Brain pericyte (primary cell): ENCODE data around the gene PRKN.

ENCODE experiments used
- DNase-seq: peaks from one replicate; pipeline ENCODE4 v3.0.0-alpha.2; 2012; ENCODE audit warnings: low read depth, low spot score

PRKN gene

DNA sequence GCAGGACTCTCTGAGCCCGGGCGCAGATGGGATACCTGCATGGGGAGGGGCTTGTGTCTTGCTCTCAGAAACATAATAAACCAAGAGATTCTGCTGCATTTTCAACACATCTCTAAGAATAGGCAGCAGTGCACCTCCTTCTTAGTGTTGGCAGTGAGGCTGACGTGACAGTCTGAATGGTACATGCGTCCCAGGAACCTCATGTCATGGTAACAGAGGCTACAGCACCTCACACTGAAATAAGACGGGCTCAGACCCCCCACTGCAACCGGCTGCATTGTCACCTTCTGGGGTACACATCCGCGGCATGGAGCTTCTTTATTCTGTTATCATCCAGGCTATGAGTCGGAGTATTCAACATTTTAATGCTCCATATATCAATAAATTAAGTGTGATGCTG is 1056.4 kb downstream of the PRKN start:
- DNase-seq: no peak

DNA sequence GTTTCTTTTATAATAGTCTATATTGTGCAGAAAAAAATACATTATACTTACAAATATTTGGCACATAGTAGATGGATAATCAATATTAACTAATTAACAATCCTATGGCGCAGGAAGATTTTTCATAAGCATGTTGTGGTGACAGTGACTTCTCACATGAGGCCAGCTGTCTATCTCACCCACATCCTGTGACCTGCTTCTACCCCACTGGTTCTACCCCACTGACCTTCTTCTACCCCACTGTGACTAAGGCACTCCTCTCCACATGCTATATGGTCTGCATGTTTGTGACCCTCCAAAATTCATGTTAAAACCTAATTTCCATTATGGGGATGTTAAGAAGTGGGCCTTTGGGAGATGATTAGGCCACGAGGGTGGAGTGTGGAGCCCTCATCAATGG is 1058.9 kb downstream of the PRKN start:
- no peak for DNase-seq

DNA sequence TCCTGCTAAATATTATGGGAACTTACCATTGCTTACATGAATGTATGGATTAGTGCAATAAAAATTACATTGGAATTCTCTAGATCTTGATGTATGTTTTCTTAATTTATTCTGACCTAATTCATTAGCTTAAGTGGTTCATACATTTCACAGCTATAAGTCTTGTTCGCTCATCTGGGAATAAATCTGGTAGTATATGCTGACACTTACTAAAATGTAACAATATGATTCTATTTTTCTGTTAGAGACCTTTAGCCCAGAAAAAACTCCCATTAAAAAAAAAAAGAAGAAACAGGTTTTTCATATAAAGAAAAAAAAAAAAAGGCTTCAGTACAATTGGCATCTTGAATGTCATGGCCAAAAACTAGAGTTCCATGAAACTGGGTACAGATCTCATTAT is 1059.6 kb downstream of the PRKN start:
- no peak for DNase-seq

DNA sequence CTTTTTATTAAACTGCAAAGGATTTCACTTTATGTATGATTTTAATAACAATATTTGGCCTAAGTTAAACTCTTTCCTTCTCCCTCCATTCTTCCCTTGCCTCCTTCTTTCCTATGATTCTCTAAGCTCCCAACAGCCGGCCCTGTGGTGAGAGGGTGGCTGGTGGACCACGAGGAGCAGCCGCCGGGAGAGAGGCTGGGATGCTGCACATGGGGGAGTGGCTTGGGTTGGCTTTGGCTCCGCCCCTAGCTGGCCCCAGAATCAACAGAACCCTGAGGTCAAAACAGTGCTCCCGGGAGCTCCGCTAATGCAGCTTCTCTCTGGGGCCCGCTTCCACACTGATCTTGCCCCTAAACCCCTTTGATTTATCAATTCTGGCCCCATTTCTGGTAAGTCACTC is 1063.9 kb downstream of the PRKN start:
- DNase-seq: no peak

DNA sequence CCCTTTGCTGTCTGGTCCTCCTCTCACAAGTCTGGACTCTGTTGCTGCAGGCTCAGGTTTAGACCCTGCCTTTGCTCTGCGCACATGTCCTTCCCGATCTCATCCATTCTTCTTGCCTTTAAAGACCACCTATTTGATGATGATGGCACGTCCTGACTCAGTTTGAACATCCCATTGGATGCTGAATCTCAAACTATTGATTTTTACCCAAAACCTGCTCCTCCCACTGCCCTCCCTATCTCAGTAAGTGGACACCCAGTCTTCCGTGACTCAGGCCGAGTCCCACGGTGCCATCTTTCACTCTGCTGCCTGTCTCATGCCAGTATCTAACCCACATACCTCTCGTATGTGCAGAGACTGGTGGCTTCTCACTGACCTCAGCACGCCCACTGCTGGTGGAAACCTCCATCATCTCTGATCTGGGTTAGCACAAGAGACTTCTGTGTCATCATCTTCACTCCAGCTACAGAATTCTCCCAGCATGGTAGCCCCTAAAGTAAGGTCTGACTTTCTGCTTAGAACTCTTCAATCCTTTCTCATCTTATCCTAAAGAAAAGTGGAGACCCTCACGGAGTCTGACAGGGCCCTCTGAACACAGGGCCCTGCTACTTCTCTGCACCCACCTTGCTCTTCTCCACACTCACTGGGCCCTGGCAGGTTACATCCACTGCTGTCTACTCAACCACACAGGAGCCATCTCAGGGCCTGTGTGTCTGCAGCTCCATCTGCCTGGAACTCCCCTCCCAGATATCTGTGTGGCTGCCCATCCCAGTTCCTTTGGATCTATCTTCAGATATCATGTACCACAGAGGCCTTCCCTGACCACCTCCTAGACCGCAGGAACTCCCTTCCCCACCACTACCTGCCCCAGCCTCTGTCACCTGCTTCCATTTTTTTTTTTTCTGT is 1066.6 kb downstream of the PRKN start:
- no peak for DNase-seq

DNA sequence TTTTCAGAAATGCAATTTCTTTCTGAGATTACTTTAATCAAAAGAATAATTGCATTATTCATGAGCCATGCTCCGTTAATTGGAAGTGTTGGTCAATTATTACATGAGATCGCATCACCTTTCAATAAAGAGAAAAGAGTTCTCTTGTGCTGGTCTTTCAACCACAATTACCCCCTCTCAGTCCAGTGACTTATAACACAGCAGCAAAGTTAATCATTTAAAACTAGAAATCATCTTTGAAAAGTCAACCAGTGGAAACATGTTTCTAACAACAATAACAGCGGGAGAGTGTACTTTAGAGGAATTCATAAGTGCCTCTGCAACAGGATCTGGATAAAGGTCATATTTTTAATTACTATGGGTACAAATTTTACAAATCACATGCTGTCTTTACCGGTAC is 1069.4 kb downstream of the PRKN start:
- no peak for DNase-seq

DNA sequence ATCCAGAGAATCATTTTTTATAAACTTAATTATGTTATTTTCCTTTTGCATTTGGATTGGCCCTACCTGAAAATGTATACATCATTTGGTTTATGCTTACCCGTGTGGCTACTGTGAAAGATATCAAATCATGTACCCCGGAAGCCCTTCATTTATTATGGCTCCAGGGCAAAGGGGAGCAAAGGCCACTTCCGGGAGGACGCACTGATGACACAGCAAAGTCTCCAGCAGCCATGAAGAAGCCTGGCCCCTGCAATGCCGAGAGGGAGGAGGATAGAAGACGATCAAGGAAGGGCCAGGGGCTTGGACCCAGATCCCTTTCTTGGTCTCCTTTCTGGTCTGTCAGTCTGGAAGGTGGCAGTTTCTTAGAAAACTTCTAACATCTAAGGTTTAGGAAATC is 1073.4 kb downstream of the PRKN start:
- no peak for DNase-seq

DNA sequence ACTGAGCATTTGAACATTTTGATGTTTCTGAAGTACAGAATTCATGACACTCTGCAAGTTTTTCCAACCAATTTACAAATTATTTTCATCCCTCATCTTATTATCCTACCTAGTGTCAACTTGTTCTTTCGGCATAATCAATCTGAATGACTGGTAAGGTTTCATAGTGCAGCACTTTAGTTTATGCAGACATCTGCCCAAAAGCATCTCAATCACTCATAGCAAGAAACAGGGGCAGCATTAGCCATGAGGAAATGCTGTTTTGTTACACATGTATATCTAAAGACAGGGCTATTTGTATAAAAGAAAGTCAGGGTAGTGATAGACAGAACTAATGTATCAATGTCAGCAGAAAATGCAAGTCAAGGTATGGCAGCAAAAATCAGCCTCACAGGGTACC is 1075.6 kb downstream of the PRKN start:
- DNase-seq: no peak

DNA sequence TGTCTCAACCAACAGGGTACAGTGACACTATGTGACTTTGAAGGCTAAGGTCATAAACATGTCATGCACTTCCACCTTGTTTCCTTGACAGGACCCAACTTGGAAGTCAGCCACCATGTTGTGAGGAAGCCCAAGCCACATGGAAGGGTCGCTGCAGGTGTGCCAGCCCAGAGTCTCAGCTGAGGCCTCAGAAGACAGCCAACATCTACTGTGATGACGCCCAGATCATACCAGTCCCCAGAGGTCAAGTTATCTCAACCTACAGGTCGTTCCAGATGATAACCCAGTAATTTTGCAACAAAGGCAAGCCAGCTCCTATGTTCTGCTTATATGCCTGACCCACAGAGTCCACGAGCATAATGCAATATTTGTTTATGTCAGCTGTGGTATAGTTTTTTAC is 1077.7 kb downstream of the PRKN start:
- DNase-seq: no peak

DNA sequence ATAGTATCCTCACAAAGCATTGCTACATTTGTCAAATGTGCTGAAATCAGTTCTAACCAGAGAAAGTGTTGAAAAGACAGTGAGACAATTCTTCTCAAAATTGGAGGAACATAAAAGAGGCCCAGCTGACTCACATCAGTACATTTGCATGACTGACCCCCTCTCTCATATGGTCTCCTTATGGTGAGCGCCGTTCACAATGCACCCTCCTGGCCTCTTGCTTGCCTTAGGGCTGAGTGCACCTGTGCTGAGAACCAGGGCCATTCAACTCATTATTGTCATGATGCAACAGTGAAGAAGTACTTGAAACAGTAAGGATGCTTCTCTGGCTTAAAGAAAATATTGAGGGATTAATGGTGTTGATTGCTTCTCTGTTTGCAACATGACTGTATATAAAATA is 1078.5 kb downstream of the PRKN start:
- DNase-seq: no peak

DNA sequence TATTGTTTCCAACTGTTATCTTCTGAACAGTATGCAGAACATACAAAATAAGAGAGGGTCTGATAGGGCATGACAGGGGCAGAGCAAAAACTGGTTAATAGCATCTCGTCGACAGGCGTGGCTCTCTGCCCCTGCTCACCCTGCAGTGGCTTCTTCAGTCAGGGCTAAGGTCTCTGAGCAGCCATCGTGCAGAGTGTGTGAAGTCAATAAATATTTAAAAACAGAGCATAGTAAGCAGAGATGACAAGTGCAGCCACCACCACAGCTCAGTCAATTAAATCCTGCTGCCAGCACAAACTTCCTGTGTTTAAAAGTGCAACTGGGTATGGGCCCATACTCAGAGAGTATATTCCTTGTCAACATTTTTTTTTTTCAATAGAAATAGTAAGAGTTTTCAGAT is 1080.3 kb downstream of the PRKN start:
- DNase-seq: no peak

DNA sequence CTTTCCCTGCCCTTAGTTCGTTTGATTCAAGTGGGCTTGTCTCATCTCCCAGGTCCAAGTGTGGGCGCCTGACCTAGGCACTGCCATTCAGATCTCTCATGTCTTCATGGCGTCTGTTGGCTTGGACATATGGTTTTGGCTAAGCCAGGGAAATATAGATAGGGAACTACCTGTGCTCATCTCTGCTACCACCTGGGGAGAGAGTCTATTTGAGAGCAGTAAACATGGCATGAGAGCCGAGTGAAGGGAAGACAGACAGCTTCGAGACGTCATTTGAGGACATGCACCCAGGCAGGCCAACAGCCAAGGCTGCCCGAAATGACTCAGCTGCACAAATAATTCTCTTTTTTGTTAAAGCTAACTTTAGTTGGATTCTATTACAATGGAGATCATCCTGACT is 1083.0 kb downstream of the PRKN start:
- no peak for DNase-seq

DNA sequence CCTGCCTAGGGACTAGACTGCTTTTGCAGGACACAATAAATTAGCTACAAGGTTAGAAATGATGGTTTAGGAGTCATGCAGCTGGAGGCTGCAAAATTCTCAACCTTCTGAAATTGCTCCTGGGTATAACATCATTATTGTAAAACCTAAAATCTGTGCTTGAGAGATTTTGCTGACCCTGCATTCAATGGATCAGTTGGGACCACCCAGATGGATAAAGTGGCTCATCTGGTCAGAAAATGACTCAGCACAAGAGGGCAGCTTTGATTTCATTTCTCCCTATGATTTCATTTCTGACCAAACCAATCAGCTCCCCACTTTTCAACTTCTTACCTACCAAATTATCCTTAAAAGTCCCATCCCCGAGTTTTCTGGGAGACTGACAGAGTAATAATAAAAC is 1086.4 kb downstream of the PRKN start:
- DNase-seq: no peak

DNA sequence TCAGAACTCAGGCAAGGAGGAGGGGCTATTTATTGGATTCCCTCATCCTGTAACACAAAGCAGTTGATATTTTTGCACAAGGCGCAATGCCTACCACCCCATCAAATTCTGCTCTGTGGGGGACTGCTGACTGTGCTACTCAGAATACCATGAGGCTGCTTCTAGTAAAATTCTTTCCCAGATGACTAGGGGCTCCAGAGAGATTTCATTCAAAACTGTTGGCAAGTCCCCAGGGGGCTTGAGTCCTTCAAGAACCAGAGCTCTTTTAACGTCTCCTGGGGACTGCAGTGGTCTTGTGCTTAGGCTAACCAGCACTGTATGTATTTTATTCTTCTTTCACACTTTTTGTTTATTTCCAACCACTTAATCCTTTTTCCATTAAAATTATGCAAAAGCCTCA is 1087.8 kb downstream of the PRKN start:
- DNase-seq: no peak

DNA sequence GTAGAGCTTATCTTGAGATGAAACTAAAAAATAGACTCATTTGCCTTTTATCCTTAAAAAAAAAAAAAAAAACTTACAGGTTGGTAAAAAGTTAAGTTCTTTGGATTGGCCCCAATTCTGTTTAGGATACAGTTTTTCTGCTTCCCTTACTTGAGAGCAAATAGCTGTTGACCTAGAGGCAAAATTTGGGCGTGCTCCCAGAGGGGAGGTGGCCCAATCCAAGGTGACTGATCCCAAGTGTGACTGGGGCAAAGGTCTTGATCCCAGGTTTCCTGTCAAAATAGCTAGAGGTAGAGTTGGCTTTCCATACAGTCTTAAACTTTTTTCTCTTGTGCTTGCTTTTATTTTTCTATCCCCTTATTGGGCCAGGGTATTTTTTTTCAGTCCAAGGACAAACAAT is 1089.9 kb downstream of the PRKN start:
- no peak for DNase-seq

DNA sequence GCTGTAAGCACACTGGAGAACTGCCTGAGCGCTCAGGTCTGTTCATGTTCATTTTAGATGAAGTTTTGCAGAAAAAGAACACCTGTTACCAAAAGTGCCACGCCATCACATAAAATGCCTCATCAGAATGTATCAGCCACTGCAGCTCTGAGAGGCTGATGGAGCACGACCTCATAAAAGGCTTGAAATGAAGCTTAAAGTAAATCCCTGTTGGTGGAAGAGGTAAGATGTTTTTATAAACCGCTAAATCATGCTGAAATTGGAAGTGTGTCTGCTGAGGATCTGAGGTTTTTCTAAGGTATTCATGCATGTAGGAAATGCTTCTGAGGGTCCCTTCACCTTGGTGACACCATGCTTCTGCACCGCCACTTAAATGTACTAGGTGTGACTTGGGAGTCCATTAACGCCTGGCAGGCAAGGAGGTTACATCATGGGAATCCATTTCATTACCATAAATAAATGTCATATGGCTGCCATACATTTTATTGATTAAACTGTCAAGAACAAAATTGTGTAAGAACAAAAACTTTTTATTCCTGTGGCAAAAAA is 1090.6 kb downstream of the PRKN start:
- DNase-seq: no peak

DNA sequence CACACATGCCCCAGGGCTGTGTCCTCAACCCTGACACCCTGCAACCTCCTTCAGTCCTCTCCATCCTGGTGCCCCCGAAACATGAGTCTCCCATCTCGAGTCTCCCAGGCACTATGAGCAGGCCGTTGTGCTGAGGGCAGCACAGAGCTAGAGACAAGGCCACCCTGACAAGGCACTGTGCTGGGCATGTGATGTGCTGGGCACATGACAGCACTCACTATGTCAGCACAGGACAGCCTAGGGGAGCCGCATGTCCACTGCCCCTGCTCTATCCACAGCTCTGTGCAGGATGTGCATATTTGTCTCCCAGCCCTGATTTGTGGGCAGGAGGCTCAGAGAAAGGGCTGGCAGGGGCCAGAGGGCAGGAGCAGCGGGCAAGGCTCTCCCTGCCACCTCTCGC is 1091.6 kb downstream of the PRKN start:
- no peak for DNase-seq

DNA sequence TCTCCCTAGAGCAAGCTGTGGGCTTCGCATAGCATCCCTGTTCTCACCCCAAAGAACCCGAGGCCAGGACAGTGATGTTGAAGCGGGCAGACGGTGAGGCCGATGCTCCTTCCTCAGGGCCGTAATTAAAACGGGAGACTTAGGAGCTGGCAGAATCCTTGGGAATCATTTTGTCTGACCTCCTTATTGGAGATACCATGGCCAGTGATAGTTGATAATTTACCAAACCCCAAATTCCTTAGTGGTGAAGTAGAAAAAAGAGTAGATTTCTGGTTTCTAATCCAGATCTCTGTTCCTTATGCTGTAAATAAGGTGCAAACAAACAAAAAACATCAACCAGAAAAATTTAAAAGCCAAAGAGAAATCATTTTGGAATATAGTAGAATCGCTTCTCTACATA is 1092.7 kb downstream of the PRKN start:
- no peak for DNase-seq

DNA sequence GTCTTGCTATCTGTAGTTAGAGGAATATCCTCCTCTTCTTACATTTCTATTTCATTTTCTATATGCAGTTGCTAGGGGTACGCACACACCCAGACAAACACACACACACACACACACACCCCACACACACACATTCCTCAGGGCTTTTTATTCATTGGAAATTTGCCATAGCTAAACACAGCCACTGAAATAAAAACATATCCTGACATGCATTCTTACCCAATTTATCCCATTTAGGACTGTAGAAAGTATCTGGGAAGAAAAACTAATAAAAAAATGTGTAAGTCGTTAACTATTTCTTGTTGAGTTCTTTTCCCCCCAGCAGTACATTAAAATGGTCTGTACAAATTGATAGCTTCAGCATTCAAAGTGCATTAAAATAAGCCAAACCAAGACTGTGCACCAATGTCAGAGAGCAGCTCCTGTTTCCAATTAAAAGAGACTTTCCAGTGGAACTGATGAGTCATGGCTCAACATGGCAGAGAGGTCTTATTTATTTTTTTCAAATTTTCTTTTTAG is 1095.8 kb downstream of the PRKN start:
- DNase-seq: peak; percentile 64

DNA sequence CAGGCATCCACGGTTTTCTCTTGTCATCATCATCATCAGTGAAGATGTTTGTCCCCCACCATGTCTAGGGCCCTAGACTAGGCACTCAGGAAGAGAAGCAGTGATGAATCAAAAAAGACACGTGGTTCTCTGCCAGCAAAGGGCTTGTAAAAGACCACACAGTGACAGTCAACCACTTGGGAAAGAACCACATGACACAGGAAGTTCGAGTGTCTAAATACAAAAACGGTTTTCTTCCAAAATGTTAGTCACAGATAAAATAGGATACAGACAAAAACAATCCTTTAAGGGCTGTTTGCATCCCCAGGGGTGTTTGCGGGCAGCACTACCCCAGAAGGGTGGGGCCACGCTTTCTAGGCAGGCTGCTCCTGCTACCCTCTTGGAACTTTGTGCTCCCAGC is 1096.9 kb downstream of the PRKN start:
- no peak for DNase-seq

DNA sequence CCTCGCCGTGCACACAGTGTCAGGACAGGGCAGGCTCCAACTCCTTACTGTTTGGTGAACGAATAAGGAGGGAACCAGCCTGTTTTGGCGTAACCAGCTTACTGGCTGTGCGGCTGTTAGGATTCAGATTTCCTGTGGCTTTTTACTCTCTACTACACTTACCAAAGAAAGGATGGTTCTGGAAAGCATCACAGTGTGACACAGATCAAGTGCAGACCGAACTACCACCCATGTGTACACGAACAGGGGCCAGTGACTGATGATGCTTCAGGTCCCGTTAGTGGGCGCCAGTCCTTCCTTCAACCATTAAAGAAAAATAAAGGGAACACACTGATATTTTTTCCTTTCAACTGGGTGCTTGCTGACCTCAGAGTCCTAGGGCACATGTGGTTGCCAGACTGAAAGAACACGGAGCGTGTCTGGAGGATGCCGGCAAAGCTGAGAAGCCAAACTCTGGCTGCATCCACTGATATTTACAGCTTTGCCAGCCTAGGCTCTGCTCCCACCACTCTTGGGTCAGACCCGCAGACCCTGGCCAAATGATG is 1101.4 kb downstream of the PRKN start:
- no peak for DNase-seq

DNA sequence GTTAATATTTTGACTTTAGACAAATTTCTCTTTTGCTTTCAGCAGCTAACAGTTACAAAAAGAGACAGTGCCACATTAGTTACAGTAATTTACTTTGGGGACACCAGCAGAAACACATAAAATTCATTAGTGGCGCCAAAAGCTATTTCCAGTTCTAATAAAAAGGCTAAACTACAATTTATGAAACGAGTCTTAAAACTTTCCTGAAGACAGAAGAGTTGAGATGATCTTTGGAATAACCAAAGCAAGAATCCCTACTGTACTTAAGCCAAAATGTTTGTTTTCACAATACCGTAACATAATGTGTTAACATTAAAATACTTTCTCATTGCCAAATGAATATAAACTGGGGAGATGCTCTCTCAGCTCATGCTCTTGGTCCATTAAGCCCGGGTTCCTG is 1103.5 kb downstream of the PRKN start:
- DNase-seq: no peak

DNA sequence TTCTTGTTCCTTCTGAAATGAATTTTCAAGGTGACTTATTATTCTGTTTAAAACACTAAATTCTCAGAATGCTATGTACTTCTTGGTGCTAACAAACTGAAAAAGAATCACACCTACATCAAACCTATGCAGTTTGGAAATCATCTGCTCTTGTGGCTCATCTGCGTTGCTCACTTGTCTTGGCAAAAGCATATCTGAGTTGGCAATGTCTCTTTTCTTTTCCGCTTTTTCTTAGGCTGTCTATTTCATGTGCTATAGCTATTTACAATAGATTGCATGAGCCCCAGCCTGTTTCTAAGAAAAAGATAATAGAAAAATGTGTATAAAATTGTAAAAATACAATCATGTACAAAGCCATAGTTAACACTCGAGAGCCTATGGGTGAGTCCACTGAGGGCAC is 1104.8 kb downstream of the PRKN start:
- no peak for DNase-seq
